Stimulated activated CD4-positive, alpha-beta T cell treated with anti-CD3 and anti-CD28 coated beads, Interleukin-4, amount 100 ng/mL, for 48 hours (primary cell): ENCODE results near the gene ACBD3.

Source experiments
- DNase-seq, 2 donors: peaks; one replicate each; pipeline ENCODE4 v3.0.0-alpha.2; 2020; ENCODE audit warnings: low read depth in 2 of 2

ACBD3 gene

GRCh38 chr1:226111883-226112261 is 74.7 kb downstream of the ACBD3 start:
- no peak for DNase-seq

GRCh38 chr1:226111098-226111882 is 75.3 kb downstream of the ACBD3 start:
- no peak for DNase-seq

- DNase-seq = peak; percentile 46 to 50
Measured at GRCh38 chr1:226110249-226111097, 76.1 kb downstream of the ACBD3 start.

GRCh38 chr1:226109829-226110248 is 76.7 kb downstream of the ACBD3 start:
- DNase-seq = peak; percentile 68 to 80

GRCh38 chr1:226108935-226109828 is 77.4 kb downstream of the ACBD3 start:
- DNase-seq = no peak

GRCh38 chr1:226107471-226108460 is 78.8 kb downstream of the ACBD3 start:
- DNase-seq = no peak

GRCh38 chr1:226104671-226105121 is 81.8 kb downstream of the ACBD3 start:
- DNase-seq = no peak

- DNase-seq = peak in 1 of 2 donors; percentile 32
Measured at GRCh38 chr1:226100436-226101391, 85.8 kb downstream of the ACBD3 start.

GRCh38 chr1:226098870-226099835 is 87.4 kb downstream of the ACBD3 start:
- DNase-seq = no peak

- DNase-seq = no peak
Measured at GRCh38 chr1:226097866-226098625, 88.5 kb downstream of the ACBD3 start.

GRCh38 chr1:226095286-226095685 is 91.3 kb downstream of the ACBD3 start:
- no peak for DNase-seq
